ENCODE data around the gene RSPH1.

DNA sequence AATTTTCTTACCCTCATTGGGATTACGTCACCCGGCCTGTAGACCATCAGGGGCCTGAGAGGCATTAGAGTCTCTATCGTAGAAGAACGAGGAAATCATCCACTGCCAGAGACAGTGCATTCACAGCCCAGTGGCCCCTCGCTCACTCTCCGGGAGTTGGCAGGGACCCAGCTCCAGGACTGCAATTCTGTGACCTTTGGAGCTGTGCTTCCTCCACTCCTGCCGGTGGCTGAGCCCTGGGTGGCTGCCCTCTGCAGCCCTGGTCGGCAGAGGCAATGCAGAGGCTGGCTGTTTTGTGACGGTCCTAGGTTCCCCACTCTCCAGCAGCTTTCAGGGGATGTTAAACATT, 30.3 kb upstream of the RSPH1 start:
- TF ChIP-seq EP300 (IDR thresholded peaks at IDR 0.05; ENCODE audit: borderline replicate concordance in 1 of 2, low read depth in 2 of 2, low read length in 2 of 2) (no peak), POLR2AphosphoS5 (IDR thresholded peaks at IDR 0.05; ENCODE audit: low read depth, low read length) (no peak), POLR2A (IDR thresholded peaks at IDR 0.05; ENCODE audit: control extremely low read depth in 1 of 2, low read depth in 2 of 2, low read length in 2 of 2) (no peak), EZH2 (IDR thresholded peaks at IDR 0.05; ENCODE audit: low read depth, low read length, severe bottlenecking) (no peak), BRCA1 (IDR thresholded peaks at IDR 0.05; ENCODE audit: low read depth, low read length) (no peak), HDAC6 (IDR thresholded peaks at IDR 0.05; ENCODE audit: low read depth, low read length) (no peak), RXRA (IDR thresholded peaks at IDR 0.05; ENCODE audit: insufficient read depth, low read depth, low read length) (no peak)
- TF ChIP-seq, protein P1, sequence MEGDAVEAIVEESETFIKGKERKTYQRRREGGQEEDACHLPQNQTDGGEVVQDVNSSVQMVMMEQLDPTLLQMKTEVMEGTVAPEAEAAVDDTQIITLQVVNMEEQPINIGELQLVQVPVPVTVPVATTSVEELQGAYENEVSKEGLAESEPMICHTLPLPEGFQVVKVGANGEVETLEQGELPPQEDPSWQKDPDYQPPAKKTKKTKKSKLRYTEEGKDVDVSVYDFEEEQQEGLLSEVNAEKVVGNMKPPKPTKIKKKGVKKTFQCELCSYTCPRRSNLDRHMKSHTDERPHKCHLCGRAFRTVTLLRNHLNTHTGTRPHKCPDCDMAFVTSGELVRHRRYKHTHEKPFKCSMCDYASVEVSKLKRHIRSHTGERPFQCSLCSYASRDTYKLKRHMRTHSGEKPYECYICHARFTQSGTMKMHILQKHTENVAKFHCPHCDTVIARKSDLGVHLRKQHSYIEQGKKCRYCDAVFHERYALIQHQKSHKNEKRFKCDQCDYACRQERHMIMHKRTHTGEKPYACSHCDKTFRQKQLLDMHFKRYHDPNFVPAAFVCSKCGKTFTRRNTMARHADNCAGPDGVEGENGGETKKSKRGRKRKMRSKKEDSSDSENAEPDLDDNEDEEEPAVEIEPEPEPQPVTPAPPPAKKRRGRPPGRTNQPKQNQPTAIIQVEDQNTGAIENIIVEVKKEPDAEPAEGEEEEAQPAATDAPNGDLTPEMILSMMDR (IDR thresholded peaks at IDR 0.05; ENCODE audit: control extremely low read depth in 1 of 3, insufficient read depth in 1 of 3, low read depth in 1 of 3, low read length in 3 of 3), result no peak
- TF ChIP-seq, protein P2, sequence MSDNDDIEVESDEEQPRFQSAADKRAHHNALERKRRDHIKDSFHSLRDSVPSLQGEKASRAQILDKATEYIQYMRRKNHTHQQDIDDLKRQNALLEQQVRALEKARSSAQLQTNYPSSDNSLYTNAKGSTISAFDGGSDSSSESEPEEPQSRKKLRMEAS (IDR thresholded peaks at IDR 0.05), result no peak
- TF ChIP-seq, protein P3, sequence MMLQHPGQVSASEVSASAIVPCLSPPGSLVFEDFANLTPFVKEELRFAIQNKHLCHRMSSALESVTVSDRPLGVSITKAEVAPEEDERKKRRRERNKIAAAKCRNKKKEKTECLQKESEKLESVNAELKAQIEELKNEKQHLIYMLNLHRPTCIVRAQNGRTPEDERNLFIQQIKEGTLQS (IDR thresholded peaks at IDR 0.05; ENCODE audit: insufficient read depth, low read depth, low read length), result no peak

Measured in H1 (cell line).